Neural cell (in vitro differentiated cells): Measurements from ENCODE around the gene LMBRD1. TPM values are rescaled to one million over a fixed set of nuclear protein-coding genes. Genes with fewer than 3 reads are reported as not detected.

ENCODE experiments used
- H2AFZ ChIP-seq: fragments of 200-600, 300-800 bp; sonication (generic), shearing (Covaris generic); 2 replicates; pipeline ENCODE4 v1.6.0; 2014; ENCODE audit warnings: low read depth, mild to moderate bottlenecking, antibody characterized with exemption, low read length, moderate library complexity
- H3F3A ChIP-seq: fragments of 200-600 bp; shearing (Covaris generic); 2 replicates; pipeline ENCODE4 v1.6.1; 2016; ENCODE audit warnings: mild to moderate bottlenecking, moderate library complexity, mixed read lengths, antibody characterized with exemption, low read length; ENCODE audit not compliant: insufficient read depth, poor library complexity, severe bottlenecking
- H3K27ac ChIP-seq: fragments of 200-600, 300-800 bp; sonication (generic), shearing (Covaris generic); 2 replicates; pipeline ENCODE4 v1.5.1; 2014; ENCODE audit warnings: mild to moderate bottlenecking, low read length, moderate library complexity
- H3K27me3 ChIP-seq: fragments of 300-800, 200-600 bp; sonication (generic), shearing (Covaris generic); 2 replicates; pipeline ENCODE4 v1.6.0; 2014; ENCODE audit warnings: mild to moderate bottlenecking, low read depth, low read length, moderate library complexity; ENCODE audit not compliant: insufficient read depth
- H3K36me3 ChIP-seq: fragments of 300-800, 200-600 bp; sonication (generic), shearing (Covaris generic); 2 replicates; pipeline ENCODE4 v1.5.1; 2014; ENCODE audit warnings: mild to moderate bottlenecking, antibody characterized with exemption, low read length, moderate library complexity; ENCODE audit not compliant: insufficient read depth
- H3K4me2 ChIP-seq: fragments of 300-800, 200-600 bp; sonication (generic), shearing (Covaris generic); 2 replicates; pipeline ENCODE4 v1.6.0; 2014; ENCODE audit warnings: mild to moderate bottlenecking, low read length
- H3K4me3 ChIP-seq: fragments of 300-800, 200-600 bp; sonication (generic), shearing (Covaris generic); 2 replicates; pipeline ENCODE4 v1.5.1; 2014; ENCODE audit warnings: mild to moderate bottlenecking, low read length, moderate library complexity
- H3K79me2 ChIP-seq: fragments of 200-600 bp; shearing (Covaris generic); replicated peaks from 2 replicates; pipeline ENCODE4 v1.6.0; 2014; ENCODE audit warnings: mild to moderate bottlenecking, low read length, moderate library complexity; ENCODE audit not compliant: insufficient read depth
- H3K9ac ChIP-seq: fragments of 300-800, 200-600 bp; sonication (generic), shearing (Covaris generic); 2 replicates; pipeline ENCODE4 v1.6.1; 2016; ENCODE audit warnings: mild to moderate bottlenecking, low read length, mixed read lengths
- H3K9me2 ChIP-seq: fragments of 200-600 bp; shearing (Covaris generic); 2 replicates; pipeline ENCODE4 v1.6.1; 2016; ENCODE audit warnings: mild to moderate bottlenecking, low read length, mixed read lengths; ENCODE audit not compliant: insufficient read depth
- H3K9me3 ChIP-seq: fragments of 200-600, 300-800 bp; sonication (generic), shearing (Covaris generic); 2 replicates; pipeline ENCODE4 v1.6.1; 2016; ENCODE audit warnings: mild to moderate bottlenecking, mixed run types, low read length, moderate library complexity, mixed read lengths
- H4K20me1 ChIP-seq: fragments of 200-600 bp; shearing (Covaris generic); 2 replicates; pipeline ENCODE4 v1.6.1; 2016; ENCODE audit warnings: mild to moderate bottlenecking, mixed run types; ENCODE audit not compliant: insufficient read depth
- CTCF ChIP-seq: fragments of 450-650 bp; IDR thresholded peaks from 2 replicates; pipeline ENCODE4 v1.5.1; 2014; ENCODE audit warnings: antibody characterized with exemption, mild to moderate bottlenecking, moderate library complexity; ENCODE audit not compliant: poor library complexity, severe bottlenecking
- EP300 ChIP-seq: fragments of 450-650 bp; conservative IDR thresholded peaks from 2 replicates; pipeline ENCODE4 v1.6.1; 2014; ENCODE audit warnings: antibody characterized with exemption, mild to moderate bottlenecking, moderate library complexity; ENCODE audit not compliant: poor library complexity, severe bottlenecking
- EZH2 ChIP-seq: fragments of 200-600, 300-800 bp; shearing (Covaris generic), sonication (generic); IDR thresholded peaks from 2 replicates; pipeline ENCODE4 v1.6.1; 2014; ENCODE audit warnings: antibody characterized with exemption, low read length, borderline replicate concordance, mild to moderate bottlenecking; ENCODE audit not compliant: insufficient read depth, poor library complexity, severe bottlenecking
- MXI1 ChIP-seq: fragments of 450-650 bp; conservative IDR thresholded peaks from 2 replicates; pipeline ENCODE4 v1.6.1; 2014; ENCODE audit warnings: antibody characterized with exemption, mild to moderate bottlenecking; ENCODE audit not compliant: poor library complexity, severe bottlenecking
- POLR2AphosphoS5 ChIP-seq: IDR thresholded peaks from 2 replicates; pipeline ENCODE4 v1.6.1; 2012
- RAD21 ChIP-seq: fragments of 450-650 bp; conservative IDR thresholded peaks from 2 replicates; pipeline ENCODE4 v1.6.1; 2014; ENCODE audit warnings: antibody characterized with exemption, mild to moderate bottlenecking, moderate library complexity
- REST ChIP-seq: IDR thresholded peaks from 2 replicates; pipeline ENCODE4 v1.6.1; 2012; ENCODE audit warnings: borderline replicate concordance
- SMC3 ChIP-seq: fragments of 450-650 bp; conservative IDR thresholded peaks from 2 replicates; pipeline ENCODE4 v1.6.1; 2014; ENCODE audit warnings: antibody characterized with exemption, mild to moderate bottlenecking, moderate library complexity; ENCODE audit not compliant: poor library complexity
- TAF1 ChIP-seq: IDR thresholded peaks from 2 replicates; pipeline ENCODE4 v1.6.1; 2012; ENCODE audit warnings: low read depth
- polyA plus RNA-seq: library from polyadenylated mRNA; depleted of rRNA; stranded (reverse); fragments of >200 nt; gene quantifications from 2 replicates; pipeline ENCODE4 v1.2.3, GENCODE V29; 2014

LMBRD1 gene
- polyA plus RNA-seq, 1 donor from 2014 or later: 84.2 TPM

- Histone ChIP-seq H3K36me3 (no peaks in the 10 kb centered on the region), H3K27ac (no peak overlapping the region), H3K79me2 (peaks cover 13% of the 10 kb centered on the region), H3K9me3 (no peaks in the 10 kb centered on the region), H3K9me2 (no peaks in the 10 kb centered on the region), H4K20me1 (no peaks in the 10 kb centered on the region), H3F3A (no peaks in the 10 kb centered on the region), H3K4me3 (no peak overlapping the region), H2AFZ (no peak overlapping the region), H3K27me3 (no peaks in the 10 kb centered on the region), H3K9ac (no peak overlapping the region), H3K4me2 (no peak overlapping the region)
- TF ChIP-seq TAF1 (no peak), MXI1 (no peak)
These were observed 39.9 kb downstream of the LMBRD1 start for GRCh38 chr6:69756907-69757306.

GRCh38 chr6:69756366-69756765 is 40.4 kb downstream of the LMBRD1 start:
- Histone ChIP-seq H3K9me3 (no peaks in the 10 kb centered on the region), H3K9ac (no peak overlapping the region), H3K79me2 (peaks cover 13% of the 10 kb centered on the region), H2AFZ (no peak overlapping the region), H3K4me3 (no peak overlapping the region), H3K4me2 (no peak overlapping the region), H3F3A (no peaks in the 10 kb centered on the region), H3K36me3 (no peaks in the 10 kb centered on the region), H3K27ac (no peak overlapping the region), H3K27me3 (no peaks in the 10 kb centered on the region), H4K20me1 (no peaks in the 10 kb centered on the region), H3K9me2 (no peaks in the 10 kb centered on the region)
- no peak for TF ChIP-seq SMC3
- no peak for TF ChIP-seq POLR2AphosphoS5
- no peak for TF ChIP-seq RAD21
- TF ChIP-seq CTCF: no peak
- no peak for TF ChIP-seq EZH2
- TF ChIP-seq REST: no peak
- no peak for TF ChIP-seq TAF1
- TF ChIP-seq MXI1: no peak
- no peak for TF ChIP-seq EP300

GRCh38 chr6:69735027-69735426 is 61.8 kb downstream of the LMBRD1 start:
- H3K4me2 ChIP-seq: no peak overlapping the region
- no peaks in the 10 kb centered on the region for H4K20me1 ChIP-seq
- H3K79me2 ChIP-seq: no peaks in the 10 kb centered on the region
- TF ChIP-seq CTCF (no peak), TAF1 (no peak), POLR2AphosphoS5 (no peak), EP300 (no peak), SMC3 (no peak), RAD21 (no peak), MXI1 (no peak), REST (no peak), EZH2 (no peak)
- no peak overlapping the region for H3K9ac ChIP-seq
- H3K27ac ChIP-seq: no peak overlapping the region
- no peaks in the 10 kb centered on the region for H3K27me3 ChIP-seq
- no peak overlapping the region for H3K4me3 ChIP-seq
- peaks cover 5% of the 10 kb centered on the region for H3K36me3 ChIP-seq
- no peak overlapping the region for H2AFZ ChIP-seq
- H3K9me3 ChIP-seq: no peaks in the 10 kb centered on the region
- no peaks in the 10 kb centered on the region for H3K9me2 ChIP-seq
- no peaks in the 10 kb centered on the region for H3F3A ChIP-seq
